ENCODE results near the gene UBTD2.

DNA sequence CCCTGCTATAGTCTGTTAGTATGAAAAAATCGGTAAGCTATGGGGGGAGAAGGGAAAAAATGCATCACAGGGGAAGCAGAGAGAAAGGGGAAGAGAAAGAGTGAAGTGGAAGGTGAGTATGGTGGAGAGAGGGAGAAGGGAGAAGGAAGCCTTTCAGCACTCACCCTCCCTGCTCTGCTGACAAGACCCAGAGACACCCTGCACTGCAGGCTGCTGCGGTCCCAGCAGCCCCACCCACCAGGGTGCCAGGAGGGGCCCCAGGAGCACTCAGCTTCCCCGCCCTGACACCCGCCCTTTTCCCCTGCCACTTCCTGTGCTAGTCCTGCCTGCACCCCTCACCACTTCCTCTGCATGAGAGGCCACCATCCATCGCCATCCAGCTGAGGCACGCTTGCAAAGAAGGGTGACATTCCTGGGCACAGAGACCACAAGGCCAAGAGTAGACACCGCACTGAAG is 108.3 kb downstream of the UBTD2 start:
- peak in 1 of 3 donors; percentile 51 for TF ChIP-seq POLR2A (IDR thresholded peaks at IDR 0.05)
- TF ChIP-seq, protein P1, sequence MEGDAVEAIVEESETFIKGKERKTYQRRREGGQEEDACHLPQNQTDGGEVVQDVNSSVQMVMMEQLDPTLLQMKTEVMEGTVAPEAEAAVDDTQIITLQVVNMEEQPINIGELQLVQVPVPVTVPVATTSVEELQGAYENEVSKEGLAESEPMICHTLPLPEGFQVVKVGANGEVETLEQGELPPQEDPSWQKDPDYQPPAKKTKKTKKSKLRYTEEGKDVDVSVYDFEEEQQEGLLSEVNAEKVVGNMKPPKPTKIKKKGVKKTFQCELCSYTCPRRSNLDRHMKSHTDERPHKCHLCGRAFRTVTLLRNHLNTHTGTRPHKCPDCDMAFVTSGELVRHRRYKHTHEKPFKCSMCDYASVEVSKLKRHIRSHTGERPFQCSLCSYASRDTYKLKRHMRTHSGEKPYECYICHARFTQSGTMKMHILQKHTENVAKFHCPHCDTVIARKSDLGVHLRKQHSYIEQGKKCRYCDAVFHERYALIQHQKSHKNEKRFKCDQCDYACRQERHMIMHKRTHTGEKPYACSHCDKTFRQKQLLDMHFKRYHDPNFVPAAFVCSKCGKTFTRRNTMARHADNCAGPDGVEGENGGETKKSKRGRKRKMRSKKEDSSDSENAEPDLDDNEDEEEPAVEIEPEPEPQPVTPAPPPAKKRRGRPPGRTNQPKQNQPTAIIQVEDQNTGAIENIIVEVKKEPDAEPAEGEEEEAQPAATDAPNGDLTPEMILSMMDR (IDR thresholded peaks at IDR 0.05 in 8 of 11, conservative IDR thresholded peaks at IDR 0.05 in 3 of 11), result peak in 1 of 11 experiments; percentile 24
- peak; percentile 88 to 92 (median 89) for TF ChIP-seq POLR2AphosphoS5 (IDR thresholded peaks at IDR 0.05)
